Fibroblast of villous mesenchyme (primary cell): ENCODE results near the gene HDAC10. TPM values are rescaled to one million over a fixed set of nuclear protein-coding genes. Genes with fewer than 3 reads are reported as not detected.
A peak's percentile ranks its signal among the peaks of the same experiment; 100 is the strongest.

Source experiments
- DNase-seq: peaks from one replicate; pipeline ENCODE4 v3.0.0-alpha.2; 2010; ENCODE audit warnings: low read depth
- H3K4me3 ChIP-seq: 2 replicates; pipeline ENCODE4 v1.5.1; 2011; ENCODE audit warnings: low read depth, mild to moderate bottlenecking, low read length
- CTCF ChIP-seq: IDR thresholded peaks from 2 replicates; pipeline ENCODE4 v1.5.1; 2012; ENCODE audit warnings: low read depth, mild to moderate bottlenecking, low read length; ENCODE audit not compliant: insufficient read depth
- total RNA-seq: library from RNA; depleted of rRNA; stranded (reverse); fragments of >200 nt; gene quantifications from 2 replicates; pipeline ENCODE4 v1.2.3, GENCODE V29; 2012

The HDAC10 gene
- total RNA-seq, 1 donor = 19.4 TPM

GRCh38 chr22:50200461-50201190 is 50.4 kb downstream of the HDAC10 start, which contains the start of gene SELENOO:
TSS of gene SELENOO (plus strand) at chr22:50201011. CDS start at chr22:50201037, 26 bp downstream.
- TF ChIP-seq CTCF = no peak
- peak; percentile 87 for DNase-seq
- peak within 1 kb of the TSS; percentile 74 for H3K4me3 ChIP-seq

- no peak for TF ChIP-seq CTCF
- peak overlapping the region; percentile 68 for H3K4me3 ChIP-seq
- peak; percentile 8 for DNase-seq
These were observed 51.1 kb downstream of the HDAC10 start for GRCh38 chr22:50199829-50200460.

GRCh38 chr22:50199251-50199721 is 51.8 kb downstream of the HDAC10 start:
- DNase-seq = no peak

GRCh38 chr22:50198624-50199017 is 52.4 kb downstream of the HDAC10 start:
- DNase-seq = no peak
- H3K4me3 ChIP-seq = no peak overlapping the region
- no peak for TF ChIP-seq CTCF

More at GRCh38 chr22:50199251-50199721, 51.8 kb downstream of the HDAC10 start:
- no peak overlapping the region for H3K4me3 ChIP-seq
- TF ChIP-seq CTCF = no peak

- no peak for DNase-seq
- TF ChIP-seq CTCF = no peak
- H3K4me3 ChIP-seq = no peak overlapping the region
These were observed 53.0 kb downstream of the HDAC10 start for GRCh38 chr22:50197856-50198623.

- no peak overlapping the region for H3K4me3 ChIP-seq
- no peak for TF ChIP-seq CTCF
- no peak for DNase-seq
These were observed 53.9 kb downstream of the HDAC10 start for GRCh38 chr22:50197000-50197800.
